ENCODE results near the gene DSN1.

DNA sequence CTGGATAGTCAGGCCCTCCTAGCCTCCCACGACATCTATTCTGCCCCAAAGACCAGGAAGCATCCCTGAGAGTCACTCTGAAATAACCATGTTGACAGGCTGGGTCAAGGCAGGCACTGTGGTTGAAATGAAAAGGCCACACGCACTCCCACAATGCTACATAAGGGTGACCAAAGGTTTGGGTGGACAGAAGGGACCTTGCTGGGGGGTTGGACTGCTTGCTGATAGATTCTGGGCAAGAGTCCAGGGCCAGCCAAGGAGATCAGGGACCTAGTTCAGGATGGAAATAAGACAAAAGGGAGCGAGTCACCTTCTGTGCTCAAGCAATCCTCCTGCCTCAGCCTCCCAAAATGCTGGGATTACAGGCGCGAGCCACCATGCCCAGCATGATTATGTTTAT lies 32.5 kb upstream of the DSN1 start:
- TF ChIP-seq, protein P1, sequence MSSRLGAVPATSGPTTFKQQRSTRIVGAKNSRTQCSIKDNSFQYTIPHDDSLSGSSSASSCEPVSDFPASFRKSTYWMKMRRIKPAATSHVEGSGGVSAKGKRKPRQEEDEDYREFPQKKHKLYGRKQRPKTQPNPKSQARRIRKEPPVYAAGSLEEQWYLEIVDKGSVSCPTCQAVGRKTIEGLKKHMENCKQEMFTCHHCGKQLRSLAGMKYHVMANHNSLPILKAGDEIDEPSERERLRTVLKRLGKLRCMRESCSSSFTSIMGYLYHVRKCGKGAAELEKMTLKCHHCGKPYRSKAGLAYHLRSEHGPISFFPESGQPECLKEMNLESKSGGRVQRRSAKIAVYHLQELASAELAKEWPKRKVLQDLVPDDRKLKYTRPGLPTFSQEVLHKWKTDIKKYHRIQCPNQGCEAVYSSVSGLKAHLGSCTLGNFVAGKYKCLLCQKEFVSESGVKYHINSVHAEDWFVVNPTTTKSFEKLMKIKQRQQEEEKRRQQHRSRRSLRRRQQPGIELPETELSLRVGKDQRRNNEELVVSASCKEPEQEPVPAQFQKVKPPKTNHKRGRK (tag; IDR thresholded peaks at IDR 0.05) = no peak
- TF ChIP-seq CEBPB (tag; IDR thresholded peaks at IDR 0.05) (no peak), FIP1L1 (IDR thresholded peaks at IDR 0.05; ENCODE audit: low read depth, low read length, poor library complexity, severe bottlenecking) (no peak)

Data from K562 (cell line).